IPS DF 19.7 (cell line): ENCODE measurements around the gene SNRPN.
"Not testable (repeated sequence)": the region's sequence is repeated elsewhere in the genome, so short reads cannot be mapped to it uniquely, and the experiment has no call there.

ENCODE experiments used
- DNase-seq: peaks from one replicate; pipeline ENCODE4 v3.0.0-alpha.2; 2013; ENCODE audit warnings: low read depth, low spot score

The SNRPN gene

GRCh38 chr15:24971052-24971451, 16.3 kb downstream of the SNRPN start:
- DNase-seq, result no peak

- no peak for DNase-seq
Observed at GRCh38 chr15:24971772-24972171, 17.0 kb downstream of the SNRPN start.

- not testable (repeated sequence) for DNase-seq
Observed at GRCh38 chr15:24972707-24973106, 17.9 kb downstream of the SNRPN start.

GRCh38 chr15:24976932-24977331, 22.1 kb downstream of the SNRPN start:
- no peak for DNase-seq

- DNase-seq, result no peak
Observed at GRCh38 chr15:24977686-24978085, 22.9 kb downstream of the SNRPN start.

- no peak for DNase-seq
Observed at GRCh38 chr15:24985224-24985623, 30.4 kb downstream of the SNRPN start.

- no peak for DNase-seq
Observed at GRCh38 chr15:24986653-24987052, 31.9 kb downstream of the SNRPN start.

- DNase-seq, result no peak
Observed at GRCh38 chr15:25019434-25019833, 64.6 kb downstream of the SNRPN start.

GRCh38 chr15:25022233-25022632, 67.4 kb downstream of the SNRPN start:
- no peak for DNase-seq
